LNCaP clone FGC (cell line): ENCODE measurements around the gene RPS14.
"Not testable (repeated sequence)": the region's sequence is repeated elsewhere in the genome, so short reads cannot be mapped to it uniquely, and the experiment has no call there.

Experiments used
- DNase-seq: peaks from one replicate; pipeline ENCODE4 v3.0.0-alpha.2; 2011; ENCODE audit warnings: low read depth
- H3K4me3 ChIP-seq: 2 replicates; pipeline ENCODE4 v1.5.1; 2011; ENCODE audit warnings: mild to moderate bottlenecking, low read depth, low read length, control low read depth
- TF ChIP-seq, protein P1 (sequence below): IDR thresholded peaks from 2 replicates; pipeline ENCODE4 v1.5.1; 2012; ENCODE audit warnings: mild to moderate bottlenecking; ENCODE audit not compliant: control insufficient read depth, insufficient read depth; ENCODE audit errors: extremely low read depth

Gene RPS14

DNA sequence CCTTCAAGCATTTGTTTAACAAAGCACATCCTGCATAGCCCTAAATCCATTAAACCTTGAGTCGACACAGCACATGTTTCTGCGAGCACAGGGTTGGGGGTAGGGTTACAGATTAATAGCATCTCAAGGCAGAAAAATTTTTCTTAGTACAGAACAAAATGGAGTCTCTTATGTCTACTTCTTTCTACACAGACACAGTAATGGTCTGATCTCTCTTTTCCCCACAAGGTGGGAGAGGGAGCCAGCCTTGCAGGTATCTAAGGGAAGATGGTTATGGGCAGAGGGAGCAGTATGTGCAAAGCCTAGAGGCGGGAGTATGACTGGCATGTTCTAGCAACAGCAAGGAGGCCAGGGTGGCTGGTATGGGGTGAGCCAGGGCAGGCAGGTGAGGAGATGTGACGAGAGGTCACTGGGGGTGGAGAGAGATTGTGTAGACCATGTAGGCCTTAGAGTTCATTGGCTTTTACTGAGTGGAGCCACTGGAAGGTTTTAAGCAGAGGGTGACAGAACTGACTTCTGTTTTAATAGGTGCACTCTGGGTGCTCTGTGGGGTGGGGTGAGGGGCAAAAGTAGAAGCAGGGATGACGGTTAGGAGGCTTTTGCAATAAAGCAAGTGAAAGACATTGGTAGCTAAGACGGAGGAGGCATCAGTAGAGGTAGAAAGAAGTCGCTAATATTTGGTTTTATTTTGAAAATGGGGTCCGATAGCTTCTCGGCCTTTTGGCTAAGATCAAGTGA lies 5.1 kb upstream of the RPS14 start:
- TF ChIP-seq, protein P1, sequence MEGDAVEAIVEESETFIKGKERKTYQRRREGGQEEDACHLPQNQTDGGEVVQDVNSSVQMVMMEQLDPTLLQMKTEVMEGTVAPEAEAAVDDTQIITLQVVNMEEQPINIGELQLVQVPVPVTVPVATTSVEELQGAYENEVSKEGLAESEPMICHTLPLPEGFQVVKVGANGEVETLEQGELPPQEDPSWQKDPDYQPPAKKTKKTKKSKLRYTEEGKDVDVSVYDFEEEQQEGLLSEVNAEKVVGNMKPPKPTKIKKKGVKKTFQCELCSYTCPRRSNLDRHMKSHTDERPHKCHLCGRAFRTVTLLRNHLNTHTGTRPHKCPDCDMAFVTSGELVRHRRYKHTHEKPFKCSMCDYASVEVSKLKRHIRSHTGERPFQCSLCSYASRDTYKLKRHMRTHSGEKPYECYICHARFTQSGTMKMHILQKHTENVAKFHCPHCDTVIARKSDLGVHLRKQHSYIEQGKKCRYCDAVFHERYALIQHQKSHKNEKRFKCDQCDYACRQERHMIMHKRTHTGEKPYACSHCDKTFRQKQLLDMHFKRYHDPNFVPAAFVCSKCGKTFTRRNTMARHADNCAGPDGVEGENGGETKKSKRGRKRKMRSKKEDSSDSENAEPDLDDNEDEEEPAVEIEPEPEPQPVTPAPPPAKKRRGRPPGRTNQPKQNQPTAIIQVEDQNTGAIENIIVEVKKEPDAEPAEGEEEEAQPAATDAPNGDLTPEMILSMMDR, result no peak
- DNase-seq, result no peak
- H3K4me3 ChIP-seq, result no peak overlapping the region

DNA sequence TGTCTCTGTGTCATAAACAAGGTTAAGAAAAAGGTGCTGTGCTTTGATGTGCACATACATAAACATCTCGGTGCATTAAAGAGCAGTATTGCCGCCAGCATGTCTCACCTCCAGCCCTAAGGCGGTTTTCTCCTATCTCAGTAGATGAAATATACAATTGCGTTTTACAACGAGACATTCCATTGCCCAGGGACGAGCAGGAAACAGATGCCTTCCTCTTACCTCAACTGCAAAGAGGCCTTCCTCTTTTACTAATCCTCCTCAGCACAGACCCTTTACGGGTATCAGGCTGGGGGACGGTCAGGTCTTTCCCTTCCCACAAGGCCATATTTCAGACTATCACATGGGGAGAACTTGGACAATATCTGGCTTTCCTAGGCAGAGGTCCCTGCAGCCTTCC lies 4.5 kb upstream of the RPS14 start:
- DNase-seq, H3K4me3 ChIP-seq: not testable (repeated sequence)

DNA sequence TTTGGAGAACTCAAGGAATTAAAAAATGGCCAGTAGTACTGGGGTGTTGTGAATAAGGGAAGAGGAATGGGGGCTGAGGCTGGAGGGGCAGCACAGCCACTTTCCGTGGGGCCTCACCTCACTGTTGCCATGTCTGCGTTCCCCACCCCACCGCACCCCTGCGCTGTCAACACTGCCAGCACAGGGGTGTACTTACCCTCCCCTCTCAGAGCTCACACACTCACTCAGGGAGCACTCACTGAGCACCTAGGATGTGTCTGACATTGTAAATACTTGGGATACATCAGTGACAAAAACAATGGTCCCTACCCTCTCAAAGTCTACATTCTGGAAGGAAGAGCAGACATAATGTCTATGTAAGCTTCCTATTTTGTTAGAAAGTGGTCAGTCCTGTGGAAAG lies 3.4 kb upstream of the RPS14 start:
- no peak for DNase-seq
- no peak overlapping the region for H3K4me3 ChIP-seq
- TF ChIP-seq, protein P1, result no peak

DNA sequence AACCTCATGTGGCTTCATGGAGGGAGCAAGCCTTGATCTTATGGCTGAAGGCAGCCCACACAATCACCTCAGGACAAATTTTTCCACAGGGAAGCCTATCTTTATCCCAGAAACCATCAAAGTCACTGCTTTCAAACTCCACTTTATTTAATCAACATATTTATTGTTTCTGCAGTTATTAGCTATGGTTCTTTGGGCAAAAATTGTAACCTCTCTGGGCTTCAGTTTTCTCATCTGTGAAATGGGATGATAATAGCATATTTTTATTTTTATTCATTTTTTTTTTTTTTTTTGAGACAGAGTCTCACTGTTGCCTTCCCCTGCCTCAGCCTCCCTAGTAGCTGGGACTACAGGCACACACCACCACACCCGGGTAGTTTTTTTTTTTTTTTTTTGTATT lies 2.1 kb upstream of the RPS14 start:
- TF ChIP-seq, protein P1, result no peak
- H3K4me3 ChIP-seq, result no peak overlapping the region
- DNase-seq, result no peak

DNA sequence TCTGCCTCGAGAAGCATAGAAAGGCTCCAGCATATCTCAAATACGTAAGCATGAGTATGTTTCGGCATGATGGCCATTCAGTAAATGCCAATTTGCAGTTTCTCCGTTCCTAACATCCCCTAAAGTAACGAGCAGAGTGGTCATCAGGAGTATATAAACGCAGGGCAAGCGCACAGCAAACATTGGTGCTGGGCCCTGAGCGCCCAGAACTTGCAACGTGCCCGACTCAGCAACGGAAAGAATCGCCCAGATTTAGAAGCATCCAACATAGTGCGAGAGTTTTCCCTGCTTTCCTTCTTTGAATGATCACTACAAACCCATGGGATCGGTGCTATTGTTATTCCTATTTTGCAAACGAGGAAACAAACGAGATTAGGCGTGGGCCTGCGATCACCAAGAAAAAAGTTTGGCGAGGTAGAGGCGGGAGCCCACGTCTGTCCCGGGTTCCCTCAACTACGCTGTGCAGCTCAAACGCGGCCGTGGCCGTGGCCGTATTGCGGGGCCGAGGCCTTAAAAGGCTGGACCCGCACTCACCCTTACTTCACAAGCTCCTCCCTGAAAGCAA lies 505 bp downstream of the RPS14 start:
- DNase-seq, result peak; percentile 46
- peak overlapping the region; percentile 69 for H3K4me3 ChIP-seq
- TF ChIP-seq, protein P1, result no peak

DNA sequence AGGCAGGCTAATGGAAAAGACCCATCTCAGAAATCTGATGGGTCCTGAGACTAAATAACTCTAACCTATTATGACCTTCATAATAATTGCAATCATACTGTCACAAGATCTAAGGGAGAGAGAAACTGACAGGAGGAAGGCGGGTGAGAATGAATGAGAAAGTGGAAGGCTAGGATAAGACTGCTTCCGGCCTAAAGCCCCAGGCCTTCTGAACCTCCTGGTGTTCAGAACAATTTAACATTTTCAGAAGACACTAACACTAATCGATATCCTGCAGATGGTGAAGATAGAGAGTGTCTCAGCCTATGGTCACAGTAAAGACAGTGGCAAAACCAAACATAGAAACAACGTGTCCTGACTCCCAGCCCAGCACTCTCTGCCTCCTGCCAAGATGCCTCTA lies 1.2 kb downstream of the RPS14 start:
- DNase-seq, result no peak
- TF ChIP-seq, protein P1, result no peak
- H3K4me3 ChIP-seq, result peak overlapping the region; percentile 69

DNA sequence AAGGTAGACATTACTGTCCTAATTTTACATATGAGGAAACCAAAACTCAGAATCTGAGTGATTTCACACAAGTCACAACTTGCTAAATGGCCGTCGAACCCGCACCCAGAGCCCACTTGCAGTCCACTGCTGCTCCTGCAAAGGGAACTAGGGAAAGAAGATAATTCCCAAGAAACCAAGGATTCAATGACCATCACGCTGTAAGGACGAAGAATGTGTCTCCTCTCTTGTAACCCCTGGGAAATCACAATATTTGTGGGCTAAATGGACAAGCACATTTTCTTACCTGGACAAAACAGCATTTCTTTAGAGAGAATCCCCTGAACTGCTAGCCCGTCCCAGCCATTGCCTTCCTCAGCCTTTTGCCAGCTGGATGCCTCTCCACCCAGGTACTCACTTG lies 2.4 kb downstream of the RPS14 start:
- no peak overlapping the region for H3K4me3 ChIP-seq
- TF ChIP-seq, protein P1, result no peak

More for the DNA sequence above, 2.4 kb downstream of the RPS14 start:
- DNase-seq, result no peak
